Effector memory CD8-positive, alpha-beta T cell (primary cell): ENCODE data around the gene PDZD4.

ENCODE experiments used
- ATAC-seq: fragments of 150-1000 bp; cut with Tn5 transposase; replicated peaks from 2 replicates; pipeline ENCODE4 v1.10.0; 2021; ENCODE audit warnings: mild to moderate bottlenecking, moderate library complexity
- DNase-seq, 3 experiments: peaks; one replicate each; pipeline ENCODE4 v3.0.0; 2021
- H3K27ac Mint-ChIP-seq, 2 donors: one replicate each; pipeline ENCODE4 v1.8.0; 2022; ENCODE audit warnings: mild to moderate bottlenecking in 2 of 2, mixed read lengths in 2 of 2, moderate library complexity in 2 of 2
- H3K27me3 Mint-ChIP-seq, 2 donors: one replicate each; pipeline ENCODE4 v1.8.0; 2022; ENCODE audit warnings: mixed read lengths in 2 of 2
- H3K36me3 Mint-ChIP-seq: one replicate; pipeline ENCODE4 v1.8.0; 2022; ENCODE audit warnings: mild to moderate bottlenecking, moderate library complexity, mixed read lengths; ENCODE audit not compliant: insufficient read depth
- H3K4me1 Mint-ChIP-seq, 2 donors: one replicate each; pipeline ENCODE4 v1.8.0; 2022; ENCODE audit warnings: low read depth in 2 of 2, mixed read lengths in 2 of 2
- H3K4me3 Mint-ChIP-seq, 2 donors: one replicate each; pipeline ENCODE4 v1.8.0; 2022; ENCODE audit warnings: mild to moderate bottlenecking in 2 of 2, mixed read lengths in 2 of 2, moderate library complexity in 2 of 2
- H3K9me3 Mint-ChIP-seq, 2 donors: one replicate each; pipeline ENCODE4 v1.8.0; 2022; ENCODE audit warnings: mixed read lengths in 2 of 2

The PDZD4 gene

DNA sequence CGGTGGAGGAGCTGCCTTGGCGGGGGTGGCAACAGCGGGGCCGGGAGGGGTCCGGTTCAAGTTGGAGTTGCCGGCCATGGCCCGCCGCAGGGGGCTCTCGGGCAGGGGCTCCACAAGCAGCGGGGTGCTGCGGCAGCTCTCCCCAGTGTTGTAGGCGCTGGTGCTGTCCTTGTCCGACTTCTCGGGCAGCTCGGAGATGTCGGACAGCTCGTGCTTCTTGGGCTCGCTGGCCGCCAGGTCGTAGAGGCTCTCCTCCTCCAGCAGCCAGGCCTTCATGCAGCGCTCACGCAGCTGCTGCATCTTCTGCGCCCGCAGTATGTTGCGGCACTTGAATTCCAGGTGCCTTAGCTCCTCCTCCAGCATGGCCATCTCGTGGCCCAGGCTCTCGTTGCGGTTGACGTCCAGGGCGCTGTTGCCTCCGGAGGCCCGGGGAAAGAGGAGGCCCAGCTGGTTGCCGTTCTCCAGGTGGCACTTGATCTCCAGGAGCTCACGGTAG lies 26.2 kb downstream of the PDZD4 start:
- DNase-seq (no peak), ATAC-seq (no peak)
- Mint-ChIP-seq H3K27ac (no peak overlapping the region), H3K4me3 (no peak overlapping the region), H3K36me3 (peaks cover 16% of the 10 kb centered on the region), H3K4me1 (peaks cover 0 to 3% of the 10 kb centered on the region in 2 donors), H3K27me3 (no peaks in the 10 kb centered on the region), H3K9me3 (no peaks in the 10 kb centered on the region)

DNA sequence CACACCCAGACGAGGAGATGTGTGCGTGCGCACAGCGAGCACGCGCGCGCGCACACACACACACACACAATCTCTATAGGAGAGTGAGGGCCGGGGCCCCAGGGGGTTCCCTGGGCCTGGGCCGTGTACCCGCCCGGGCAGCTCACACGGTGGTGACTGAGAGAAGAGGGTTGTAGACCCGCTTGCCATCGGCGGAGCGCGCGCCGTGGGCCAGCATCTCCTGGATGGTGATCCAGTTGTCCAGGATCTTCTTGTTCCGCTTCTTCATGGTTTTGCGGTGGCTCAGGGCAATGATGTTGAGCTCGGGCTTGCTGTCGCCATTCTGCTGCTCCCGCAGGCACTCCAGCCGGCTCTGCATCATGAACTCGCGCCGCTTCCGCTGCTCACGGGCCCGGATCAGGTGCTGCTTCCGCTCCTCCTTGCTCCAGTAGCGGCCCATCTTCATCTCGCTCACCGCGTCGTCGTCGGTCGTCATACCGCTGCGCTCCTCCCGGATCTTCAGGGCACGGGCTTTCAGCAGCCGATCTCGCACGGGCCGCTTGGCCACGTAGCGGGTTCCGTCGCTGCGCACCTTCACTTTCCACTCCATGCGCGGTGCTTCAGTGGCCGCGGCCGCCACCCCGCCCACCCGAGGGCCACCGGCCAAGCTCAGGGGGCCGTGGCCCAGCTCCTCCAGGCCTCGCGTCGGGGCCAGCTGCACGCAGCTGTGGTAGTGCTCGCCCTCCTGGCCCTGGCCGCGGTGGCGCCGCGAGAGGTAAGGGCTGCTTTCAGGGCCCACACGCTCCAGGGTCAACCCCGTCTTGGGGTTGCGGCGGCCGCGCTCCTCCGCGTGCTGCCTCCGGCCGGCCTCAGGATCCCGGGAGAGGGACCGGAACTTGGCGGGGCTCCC lies 26.9 kb downstream of the PDZD4 start:
- Mint-ChIP-seq H3K36me3 (peaks cover 22% of the 10 kb centered on the region), H3K9me3 (no peaks in the 10 kb centered on the region), H3K4me1 (no peaks in the 10 kb centered on the region), H3K4me3 (no peak overlapping the region), H3K27me3 (no peaks in the 10 kb centered on the region), H3K27ac (no peak overlapping the region)
- ATAC-seq (no peak), DNase-seq (no peak)

DNA sequence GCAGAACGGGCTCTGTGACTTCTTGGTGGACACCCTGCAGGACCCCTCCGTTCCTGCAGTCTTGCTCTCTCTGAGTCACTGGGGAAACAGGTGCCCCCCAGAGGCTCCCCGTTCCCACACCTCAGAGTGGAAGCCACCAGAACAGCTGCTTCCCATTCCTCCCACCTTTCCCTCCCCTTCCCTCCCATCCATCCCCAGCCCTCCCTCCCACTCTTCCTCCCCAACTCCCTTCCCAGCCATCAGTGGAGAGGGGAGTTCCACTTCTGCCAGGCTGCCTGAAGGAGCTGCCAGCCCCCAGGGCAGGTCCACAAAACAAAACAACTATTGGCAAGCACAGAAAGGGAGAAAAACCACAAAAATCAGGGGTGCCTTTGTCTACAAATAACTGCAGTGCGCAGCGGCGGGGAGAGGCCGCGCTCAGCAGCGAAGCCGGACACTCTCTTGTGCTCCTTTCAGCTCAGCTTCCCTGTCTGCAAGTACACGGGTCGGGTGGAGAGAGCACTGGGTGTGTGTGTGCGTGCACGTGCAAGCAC lies 27.8 kb downstream of the PDZD4 start:
- Mint-ChIP-seq H3K9me3 (no peaks in the 10 kb centered on the region), H3K27me3 (no peaks in the 10 kb centered on the region), H3K36me3 (peaks cover 24% of the 10 kb centered on the region), H3K27ac (no peak overlapping the region), H3K4me1 (peaks cover 0 to 3% of the 10 kb centered on the region in 2 donors), H3K4me3 (no peak overlapping the region)
- no peak for ATAC-seq
- no peak for DNase-seq

DNA sequence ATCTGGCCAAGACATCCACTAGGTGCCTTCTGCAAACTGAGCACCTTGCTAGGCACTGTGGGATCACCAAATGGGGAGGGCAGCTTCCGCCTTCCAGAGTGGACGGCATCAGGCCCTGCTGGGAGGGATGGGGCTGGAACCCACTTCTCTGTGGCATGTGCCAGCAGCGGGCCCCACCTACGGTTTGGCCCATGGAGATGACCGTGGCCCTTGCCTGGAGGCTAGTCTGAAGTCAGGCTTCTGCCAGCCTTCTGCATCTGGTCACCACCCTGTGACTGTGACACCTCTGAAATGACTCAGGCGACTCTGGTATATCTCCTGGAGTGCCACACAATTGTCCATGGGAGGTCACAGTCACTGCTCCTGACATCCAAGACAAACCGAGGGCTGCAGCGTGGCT lies 28.7 kb downstream of the PDZD4 start:
- Mint-ChIP-seq H3K36me3 (peaks cover 24% of the 10 kb centered on the region), H3K27ac (no peak overlapping the region), H3K4me3 (no peak overlapping the region), H3K9me3 (no peaks in the 10 kb centered on the region), H3K27me3 (no peaks in the 10 kb centered on the region), H3K4me1 (peaks cover 0 to 3% of the 10 kb centered on the region in 2 donors)
- ATAC-seq (no peak), DNase-seq (no peak)

DNA sequence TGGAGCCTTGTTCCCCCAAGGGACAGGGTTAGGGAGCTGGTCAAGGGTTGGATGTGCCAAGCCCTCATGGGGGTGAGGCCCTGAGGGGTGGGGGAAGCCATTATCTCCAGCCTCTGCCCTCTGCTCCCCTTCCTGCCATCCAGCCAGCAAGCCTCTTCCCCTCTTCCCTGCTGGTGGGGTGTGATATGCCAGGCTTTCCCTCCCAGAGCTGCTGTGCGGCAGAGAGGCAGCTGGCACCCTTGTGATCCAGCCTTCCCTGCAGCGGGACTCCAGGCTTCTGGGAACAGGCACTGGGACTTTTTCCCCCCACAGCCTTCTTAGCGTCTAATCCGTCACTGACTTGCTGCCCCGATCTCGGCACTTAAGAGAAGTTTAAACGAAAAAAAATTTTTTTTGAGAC lies 29.6 kb downstream of the PDZD4 start:
- Mint-ChIP-seq H3K27me3 (no peaks in the 10 kb centered on the region), H3K4me1 (peaks cover 4 to 9% of the 10 kb centered on the region in 2 donors), H3K27ac (peak overlapping the region in 1 of 2 donors; percentile 66), H3K36me3 (peaks cover 31% of the 10 kb centered on the region), H3K9me3 (no peaks in the 10 kb centered on the region), H3K4me3 (no peak overlapping the region)
- ATAC-seq (no peak), DNase-seq (no peak)

DNA sequence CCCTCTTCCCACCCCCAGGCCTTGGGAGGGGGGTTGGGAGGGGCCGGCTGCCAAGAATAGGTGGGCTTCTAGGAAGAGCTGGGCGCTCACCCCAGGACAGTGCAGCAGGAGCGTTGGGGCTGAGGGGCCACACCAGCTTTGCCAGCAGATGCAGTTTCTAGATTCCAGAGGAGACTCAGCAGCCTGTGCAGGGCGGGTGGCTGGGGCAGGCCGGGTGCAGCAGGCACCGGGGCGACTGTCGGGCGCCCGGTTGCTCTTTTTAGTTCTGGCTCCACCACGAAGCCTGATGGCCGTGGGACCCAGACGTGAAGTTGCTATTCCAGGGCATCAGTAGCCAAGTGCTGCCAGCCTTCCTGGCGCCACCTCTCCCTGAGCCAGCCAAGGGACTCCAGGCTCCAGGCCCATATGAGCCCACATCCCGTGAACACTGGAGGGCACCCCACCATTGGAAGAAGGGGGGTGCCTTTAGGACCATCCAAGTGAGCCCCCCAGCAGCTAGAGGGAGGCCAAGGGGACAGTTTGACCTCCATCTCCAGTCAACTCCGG lies 30.1 kb downstream of the PDZD4 start:
- no peak overlapping the region for H3K4me3 Mint-ChIP-seq
- DNase-seq (no peak), ATAC-seq (no peak)
- peaks cover 7 to 11% of the 10 kb centered on the region in 2 donors for H3K4me1 Mint-ChIP-seq
- H3K36me3 Mint-ChIP-seq: peaks cover 31% of the 10 kb centered on the region
- H3K9me3 Mint-ChIP-seq: no peaks in the 10 kb centered on the region
- no peaks in the 10 kb centered on the region for H3K27me3 Mint-ChIP-seq
- H3K27ac Mint-ChIP-seq: peak overlapping the region; percentile 35 to 66

DNA sequence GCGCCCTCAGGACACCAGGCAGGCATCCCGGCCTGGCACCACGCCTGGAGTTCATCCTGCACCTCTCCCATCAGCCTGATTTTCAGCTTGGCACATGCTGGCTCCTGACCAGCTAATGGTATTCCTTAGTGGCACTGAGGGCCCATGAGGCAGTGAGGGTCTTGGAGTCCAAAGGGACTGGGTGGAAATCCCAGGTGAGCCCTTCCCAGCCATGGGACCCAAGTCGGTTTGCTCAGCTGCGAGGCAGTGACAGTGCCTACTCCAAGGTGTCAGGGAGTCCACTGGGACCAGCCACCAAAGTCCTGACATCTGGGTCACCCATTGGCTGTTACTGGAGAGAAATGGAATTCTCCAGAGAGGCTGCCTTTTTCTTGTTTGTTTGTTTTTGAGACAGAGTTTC lies 31.0 kb downstream of the PDZD4 start:
- no peaks in the 10 kb centered on the region for H3K27me3 Mint-ChIP-seq
- H3K9me3 Mint-ChIP-seq: no peaks in the 10 kb centered on the region
- DNase-seq (no peak), ATAC-seq (no peak)
- H3K4me3 Mint-ChIP-seq: no peak overlapping the region
- H3K4me1 Mint-ChIP-seq: peaks cover 9 to 16% of the 10 kb centered on the region in 2 donors
- peaks cover 29% of the 10 kb centered on the region for H3K36me3 Mint-ChIP-seq
- H3K27ac Mint-ChIP-seq: no peak overlapping the region

DNA sequence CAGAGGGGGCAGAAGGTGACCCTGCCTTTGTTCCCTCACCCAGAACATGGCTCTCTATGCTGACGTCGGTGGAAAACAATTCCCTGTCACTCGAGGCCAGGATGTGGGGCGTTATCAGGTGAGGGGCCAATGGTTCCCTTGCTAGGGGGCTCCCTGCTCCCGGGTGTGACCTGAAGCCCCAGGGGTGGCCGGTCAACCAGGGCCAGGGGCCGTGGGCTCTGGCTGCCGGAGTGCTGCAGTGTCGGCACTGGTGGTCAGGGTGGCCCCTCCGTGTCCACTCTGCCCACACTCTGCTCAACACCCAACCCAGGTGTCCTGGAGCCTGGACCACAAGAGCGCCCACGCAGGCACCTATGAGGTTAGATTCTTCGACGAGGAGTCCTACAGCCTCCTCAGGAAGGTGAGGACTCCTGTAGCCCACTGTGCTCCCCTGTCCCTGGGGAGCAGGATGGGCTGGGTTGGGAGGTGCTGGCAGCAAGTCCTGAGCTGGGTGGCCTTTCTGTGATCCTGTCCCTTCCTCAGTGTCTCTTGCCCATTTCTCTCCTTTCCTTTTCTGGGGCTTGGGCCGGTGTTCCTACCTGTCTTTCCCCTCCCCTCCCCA lies 32.8 kb downstream of the PDZD4 start:
- H3K36me3 Mint-ChIP-seq: peaks cover 38% of the 10 kb centered on the region
- no peak overlapping the region for H3K27ac Mint-ChIP-seq
- peaks cover 17 to 22% of the 10 kb centered on the region in 2 donors for H3K4me1 Mint-ChIP-seq
- no peaks in the 10 kb centered on the region for H3K27me3 Mint-ChIP-seq
- no peak for ATAC-seq
- peak overlapping the region in 1 of 2 donors; percentile 84 for H3K4me3 Mint-ChIP-seq
- DNase-seq: no peak
- no peaks in the 10 kb centered on the region for H3K9me3 Mint-ChIP-seq

DNA sequence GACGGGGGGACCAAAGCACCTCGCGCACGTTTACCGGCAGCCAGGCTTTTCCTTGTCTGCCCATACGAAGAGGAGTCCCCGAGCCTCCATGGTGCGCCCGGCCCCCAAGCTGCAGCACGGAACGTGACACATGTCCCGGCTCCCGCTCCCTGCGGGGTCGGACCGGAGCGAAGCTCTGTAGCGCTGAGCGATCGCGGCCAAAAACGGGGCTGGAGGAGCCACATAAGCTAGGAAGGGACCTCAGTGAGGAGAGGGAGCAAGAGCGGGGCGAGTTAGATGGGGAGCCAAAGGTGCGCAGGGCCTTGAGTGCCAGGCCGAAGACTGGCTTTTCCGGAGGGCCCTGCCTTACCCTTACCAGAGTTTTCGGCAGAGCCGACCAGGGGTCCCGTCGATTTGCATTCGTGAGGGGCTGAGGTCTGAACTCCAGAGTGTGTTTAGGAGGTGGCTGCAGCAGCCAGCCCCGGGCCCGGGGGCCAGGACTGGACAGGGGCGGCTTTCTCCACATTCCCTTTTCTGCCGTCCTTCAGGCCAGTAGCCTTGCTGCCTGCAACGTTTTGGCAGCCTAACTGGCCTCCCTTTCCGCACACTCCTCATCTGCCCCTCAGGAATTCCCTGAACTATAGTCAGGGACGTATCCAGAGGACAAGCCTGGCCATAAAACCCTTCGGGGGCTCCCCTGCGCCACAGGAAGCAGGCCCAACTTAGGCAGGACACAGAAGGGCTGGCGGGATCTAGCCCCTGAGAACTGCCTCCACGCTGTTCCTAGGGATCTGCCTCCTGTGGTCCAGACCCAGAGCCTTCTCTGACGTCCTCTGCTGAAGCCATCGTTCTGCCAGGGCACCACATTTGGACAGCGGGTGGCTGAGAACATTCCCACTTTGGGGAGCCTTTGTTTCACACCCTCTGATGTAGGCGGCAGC lies 35.2 kb downstream of the PDZD4 start:
- peaks cover 35% of the 10 kb centered on the region for H3K36me3 Mint-ChIP-seq
- peak overlapping the region; percentile 95 to 97 for H3K27ac Mint-ChIP-seq
- no peak for ATAC-seq
- no peaks in the 10 kb centered on the region for H3K9me3 Mint-ChIP-seq
- peak overlapping the region; percentile 84 to 91 for H3K4me3 Mint-ChIP-seq
- peak in 1 of 3 experiments; percentile 5 for DNase-seq
- peaks cover 17 to 22% of the 10 kb centered on the region in 2 donors for H3K4me1 Mint-ChIP-seq
- no peaks in the 10 kb centered on the region for H3K27me3 Mint-ChIP-seq

DNA sequence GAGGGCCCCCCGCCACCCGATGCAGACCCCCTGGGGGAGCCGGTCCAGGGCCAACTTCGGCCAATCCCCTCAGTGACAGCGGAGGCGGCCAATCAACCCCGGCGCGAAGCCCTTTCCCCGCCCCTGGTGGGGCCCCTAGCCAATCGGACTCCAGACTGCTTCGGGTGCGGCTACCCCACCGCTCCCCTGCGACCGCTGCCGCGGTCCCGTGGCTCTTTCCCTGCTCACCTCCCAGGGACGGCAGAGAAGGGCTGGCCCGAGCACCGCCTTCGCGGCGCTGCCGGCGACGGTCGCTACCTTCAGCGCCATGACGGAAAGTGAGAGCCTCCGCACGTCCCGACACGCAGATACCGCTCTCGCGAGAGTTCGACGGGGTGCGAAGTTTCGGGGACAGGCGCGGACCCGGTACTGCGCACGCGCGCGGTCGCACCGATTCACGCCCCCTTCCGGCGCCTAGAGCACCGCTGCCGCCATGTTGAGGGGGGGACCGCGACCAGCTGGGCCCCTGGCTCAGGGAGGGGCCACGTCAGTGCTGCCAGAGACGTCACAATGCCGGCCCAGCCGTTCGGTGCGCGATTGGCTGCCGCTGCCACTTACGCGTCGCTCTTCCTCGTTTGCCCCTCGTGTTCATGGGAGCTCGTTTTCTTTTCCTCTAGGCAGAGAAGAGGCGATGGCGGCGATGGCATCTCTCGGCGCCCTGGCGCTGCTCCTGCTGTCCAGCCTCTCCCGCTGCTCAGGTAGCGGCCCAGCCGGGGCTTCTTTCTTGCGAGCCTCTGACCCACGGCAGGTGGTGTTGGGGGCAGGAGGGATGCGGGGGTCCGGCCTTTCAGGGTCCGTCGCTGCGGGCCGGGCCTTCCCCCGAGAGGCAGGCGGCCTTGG lies 36.1 kb downstream of the PDZD4 start, which contains the start of the genes IDH3G and SSR4:
Gene IDH3G (minus strand): TSS at position 358 of the 879 bp plus-strand sequence. CDS start 49 bp downstream, at position 309.
Gene SSR4 (plus strand): TSS at position 651 of the 879 bp plus-strand sequence. CDS start 20 bp downstream, at position 671.
- DNase-seq: peak; percentile 89 to 91 (median 89)
- peak within 1 kb of the TSS; percentile 95 to 97 for H3K27ac Mint-ChIP-seq
- ATAC-seq: peak; percentile 94
- H3K36me3 Mint-ChIP-seq: peaks cover 32% of the 10 kb centered on the region
- no peaks in the 10 kb centered on the region for H3K9me3 Mint-ChIP-seq
- H3K27me3 Mint-ChIP-seq: no peaks in the 10 kb centered on the region
- H3K4me1 Mint-ChIP-seq: peaks cover 17 to 22% of the 10 kb centered on the region in 2 donors
- H3K4me3 Mint-ChIP-seq: peak within 1 kb of the TSS; percentile 84 to 91

DNA sequence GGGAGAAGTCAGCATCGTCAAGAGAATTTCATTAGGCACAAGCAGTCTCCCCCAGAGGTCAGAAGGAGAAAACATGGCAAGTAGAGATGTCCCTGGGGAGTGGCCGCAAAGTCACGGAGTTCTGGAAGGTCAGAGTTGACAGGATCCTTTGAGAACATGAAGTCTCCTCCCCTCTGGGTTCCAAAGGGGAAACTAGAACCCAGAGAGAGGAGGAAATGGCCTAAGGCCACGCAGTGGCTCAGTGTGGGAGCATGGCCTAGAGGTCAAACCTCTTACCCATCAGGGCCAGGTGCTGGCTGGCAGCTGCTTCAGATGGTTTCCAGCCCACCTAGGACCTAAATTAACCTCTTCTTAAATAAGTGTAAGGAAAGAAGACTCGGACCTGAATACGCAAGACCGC lies 37.1 kb downstream of the PDZD4 start:
- H3K36me3 Mint-ChIP-seq: peaks cover 24% of the 10 kb centered on the region

DNA sequence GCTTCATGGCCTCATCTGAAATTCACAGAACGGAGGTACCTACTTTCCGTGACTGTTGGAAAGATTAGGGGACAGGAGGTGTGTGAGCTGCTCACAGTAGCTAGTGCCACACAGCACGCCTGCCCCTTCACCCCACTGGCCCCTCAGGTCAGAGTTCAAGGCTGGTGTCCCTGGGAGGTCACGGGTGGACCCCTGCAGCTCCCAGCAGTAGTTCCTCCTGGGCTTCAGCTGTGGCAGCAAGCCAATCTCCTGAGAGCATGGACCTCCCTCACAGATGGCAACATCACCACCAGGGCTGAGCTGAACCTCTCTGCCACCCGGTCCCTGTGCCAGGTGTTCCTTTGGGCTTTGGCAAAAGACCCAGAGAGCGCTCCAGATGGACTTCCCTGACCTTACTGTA lies 38.0 kb downstream of the PDZD4 start:
- ATAC-seq (no peak), DNase-seq (no peak)
- Mint-ChIP-seq H3K27ac (no peak overlapping the region), H3K4me1 (peaks cover 17 to 19% of the 10 kb centered on the region in 2 donors), H3K27me3 (no peaks in the 10 kb centered on the region), H3K36me3 (peaks cover 27% of the 10 kb centered on the region), H3K4me3 (no peak overlapping the region), H3K9me3 (no peaks in the 10 kb centered on the region)

More for the DNA sequence above, 37.1 kb downstream of the PDZD4 start:
- no peaks in the 10 kb centered on the region for H3K27me3 Mint-ChIP-seq
- peak overlapping the region; percentile 84 to 91 for H3K4me3 Mint-ChIP-seq
- H3K9me3 Mint-ChIP-seq: no peaks in the 10 kb centered on the region
- peak overlapping the region; percentile 95 to 97 for H3K27ac Mint-ChIP-seq
- ATAC-seq: no peak
- H3K4me1 Mint-ChIP-seq: peaks cover 17 to 22% of the 10 kb centered on the region in 2 donors
- DNase-seq: no peak
